ENCODE measurements around the gene OSBP.

DNA sequence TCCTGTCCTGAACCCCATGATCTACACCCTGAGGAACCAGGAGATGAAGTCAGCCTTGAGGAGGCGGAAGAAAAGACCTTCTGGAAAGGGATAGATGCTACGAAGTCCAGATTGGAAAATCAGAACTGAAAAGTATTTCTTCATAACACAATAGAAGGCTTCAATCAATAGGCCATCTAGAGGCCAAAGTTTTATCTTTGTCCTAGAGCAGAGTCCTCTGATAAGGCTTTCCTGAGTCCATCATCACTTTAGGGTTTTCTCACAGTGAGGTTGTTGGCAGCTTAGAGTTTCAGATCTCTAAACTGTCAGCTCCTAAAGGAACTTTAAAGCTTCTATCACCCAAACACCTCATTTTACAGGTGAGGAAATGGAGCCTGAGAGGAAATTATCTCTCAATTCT, 83.0 kb downstream of the OSBP start:
- TF ChIP-seq POLR2AphosphoS5 (IDR thresholded peaks at IDR 0.05) (no peak), POLR2A (IDR thresholded peaks at IDR 0.05; ENCODE audit: low read depth) (no peak), EP300 (IDR thresholded peaks at IDR 0.05) (no peak)
- TF ChIP-seq, protein P1, sequence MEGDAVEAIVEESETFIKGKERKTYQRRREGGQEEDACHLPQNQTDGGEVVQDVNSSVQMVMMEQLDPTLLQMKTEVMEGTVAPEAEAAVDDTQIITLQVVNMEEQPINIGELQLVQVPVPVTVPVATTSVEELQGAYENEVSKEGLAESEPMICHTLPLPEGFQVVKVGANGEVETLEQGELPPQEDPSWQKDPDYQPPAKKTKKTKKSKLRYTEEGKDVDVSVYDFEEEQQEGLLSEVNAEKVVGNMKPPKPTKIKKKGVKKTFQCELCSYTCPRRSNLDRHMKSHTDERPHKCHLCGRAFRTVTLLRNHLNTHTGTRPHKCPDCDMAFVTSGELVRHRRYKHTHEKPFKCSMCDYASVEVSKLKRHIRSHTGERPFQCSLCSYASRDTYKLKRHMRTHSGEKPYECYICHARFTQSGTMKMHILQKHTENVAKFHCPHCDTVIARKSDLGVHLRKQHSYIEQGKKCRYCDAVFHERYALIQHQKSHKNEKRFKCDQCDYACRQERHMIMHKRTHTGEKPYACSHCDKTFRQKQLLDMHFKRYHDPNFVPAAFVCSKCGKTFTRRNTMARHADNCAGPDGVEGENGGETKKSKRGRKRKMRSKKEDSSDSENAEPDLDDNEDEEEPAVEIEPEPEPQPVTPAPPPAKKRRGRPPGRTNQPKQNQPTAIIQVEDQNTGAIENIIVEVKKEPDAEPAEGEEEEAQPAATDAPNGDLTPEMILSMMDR (IDR thresholded peaks at IDR 0.05), result no peak
